Activated naive CD8-positive, alpha-beta T cell treated with anti-CD3 and anti-CD28 coated beads for 36 hours (primary cell): ENCODE results near the gene COL18A1. TPM values are rescaled to one million over a fixed set of nuclear protein-coding genes. Genes with fewer than 3 reads are reported as not detected.
"Not testable (repeated sequence)": the region's sequence is repeated elsewhere in the genome, so short reads cannot be mapped to it uniquely, and the experiment has no call there.

Source experiments
- DNase-seq: peaks from one replicate; pipeline ENCODE4 v3.0.0; 2021
- H3K27ac Mint-ChIP-seq: one replicate; pipeline ENCODE4 v1.8.0; 2022; ENCODE audit warnings: mild to moderate bottlenecking, moderate library complexity, mixed read lengths
- H3K27me3 Mint-ChIP-seq: one replicate; pipeline ENCODE4 v1.8.0; 2022; ENCODE audit warnings: mild to moderate bottlenecking, mixed read lengths
- H3K36me3 Mint-ChIP-seq: one replicate; pipeline ENCODE4 v1.8.0; 2021; ENCODE audit warnings: mild to moderate bottlenecking, mixed read lengths
- H3K4me1 Mint-ChIP-seq: one replicate; pipeline ENCODE4 v1.8.0; 2021; ENCODE audit warnings: mixed read lengths
- H3K4me3 Mint-ChIP-seq: one replicate; pipeline ENCODE4 v1.8.0; 2022; ENCODE audit warnings: mild to moderate bottlenecking, moderate library complexity, mixed read lengths
- H3K9me3 Mint-ChIP-seq: one replicate; pipeline ENCODE4 v1.8.0; 2022; ENCODE audit warnings: mixed read lengths
- total RNA-seq, 2 experiments: library from RNA; stranded (reverse); gene quantifications; one replicate each; pipeline ENCODE4 v1.2.3, GENCODE V29; 2021

The COL18A1 gene
- total RNA-seq, 2 experiments from 2014 or later, result 3.5 to 4.0 TPM

GRCh38 chr21:45430521-45431501 is 25.8 kb downstream of the COL18A1 start:
- H3K9me3 Mint-ChIP-seq, result no peaks in the 10 kb centered on the region
- H3K36me3 Mint-ChIP-seq, result no peaks in the 10 kb centered on the region
- no peaks in the 10 kb centered on the region for H3K4me1 Mint-ChIP-seq
- no peak overlapping the region for H3K4me3 Mint-ChIP-seq
- no peak for DNase-seq
- H3K27me3 Mint-ChIP-seq, result peaks cover 7% of the 10 kb centered on the region
- no peak overlapping the region for H3K27ac Mint-ChIP-seq

DNA sequence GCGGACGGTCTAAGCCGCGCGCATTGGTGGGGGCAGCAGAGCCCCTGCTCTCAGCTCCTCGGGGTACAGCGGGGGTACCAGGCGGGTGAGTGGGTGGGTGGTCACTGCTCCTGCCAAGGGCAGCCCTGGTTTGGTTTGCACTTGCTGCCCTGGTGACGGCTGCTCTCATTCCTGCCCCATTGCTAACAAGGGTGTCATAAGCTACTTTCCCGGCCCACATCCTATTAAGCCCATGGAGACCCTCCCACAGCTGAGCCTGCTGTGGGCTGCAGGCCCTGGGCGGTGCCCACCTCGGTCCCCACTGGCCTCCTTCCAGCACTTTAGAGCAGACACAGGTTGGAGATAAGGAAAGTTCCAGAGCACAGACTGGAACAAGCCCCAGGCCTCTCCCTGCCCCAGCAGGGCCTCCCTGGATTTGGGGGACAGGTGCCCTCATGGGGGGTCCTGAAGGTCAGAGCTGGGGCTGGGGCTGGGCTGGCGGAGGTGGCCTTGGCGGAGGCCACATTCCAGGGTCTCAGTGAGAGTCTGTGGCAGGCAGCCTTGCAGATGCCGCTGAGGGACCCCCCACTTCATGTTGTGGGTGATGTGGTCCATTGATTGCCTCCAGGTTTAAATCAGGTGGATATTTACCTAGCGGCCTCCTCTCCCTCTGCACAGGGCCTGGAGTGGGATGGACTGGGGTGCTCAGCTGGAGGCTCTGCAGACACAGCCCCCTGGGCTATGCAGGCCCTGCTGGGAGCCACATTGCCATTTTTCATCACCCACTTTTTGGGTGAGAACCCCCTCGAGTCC is 27.0 kb downstream of the COL18A1 start:
- H3K27ac Mint-ChIP-seq, result no peak overlapping the region
- H3K4me1 Mint-ChIP-seq, result peaks cover 2% of the 10 kb centered on the region
- DNase-seq, result no peak
- H3K27me3 Mint-ChIP-seq, result peaks cover 7% of the 10 kb centered on the region
- H3K4me3 Mint-ChIP-seq, result no peak overlapping the region
- no peaks in the 10 kb centered on the region for H3K9me3 Mint-ChIP-seq
- H3K36me3 Mint-ChIP-seq, result no peaks in the 10 kb centered on the region

DNA sequence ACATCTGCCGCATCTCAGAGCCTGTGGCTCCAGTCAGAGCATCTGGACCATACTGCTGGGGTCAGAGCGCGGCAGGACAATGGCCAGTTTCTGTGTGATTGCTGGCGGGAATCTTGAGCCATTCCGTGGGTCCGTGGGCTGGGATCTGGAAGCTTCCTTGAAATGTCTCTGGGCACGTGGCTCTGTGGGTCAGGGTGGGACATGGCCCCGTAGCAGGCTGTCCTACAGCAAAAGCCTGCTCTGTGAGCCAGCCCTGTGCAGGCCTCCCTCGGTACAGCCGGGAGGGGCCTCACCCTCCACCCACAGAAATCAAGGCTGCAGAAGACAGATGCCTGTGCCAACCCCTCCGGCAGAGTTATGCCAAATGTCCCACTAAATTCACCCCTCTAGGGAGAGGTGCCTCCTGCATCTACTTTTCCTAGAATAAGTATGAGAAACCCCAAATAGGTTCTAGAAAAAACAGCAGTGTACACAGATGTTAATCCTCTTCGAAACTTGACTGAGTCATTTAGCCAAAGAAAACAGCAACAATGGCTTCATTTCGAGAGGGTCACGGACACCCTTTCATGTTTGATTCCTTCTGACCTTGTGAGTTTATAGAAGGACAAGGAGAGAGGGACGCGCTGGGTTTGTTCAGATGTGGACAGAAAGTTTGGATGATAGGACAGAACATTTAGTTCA is 27.8 kb downstream of the COL18A1 start:
- peaks cover 7% of the 10 kb centered on the region for H3K27me3 Mint-ChIP-seq
- H3K36me3 Mint-ChIP-seq, result no peaks in the 10 kb centered on the region
- no peak overlapping the region for H3K27ac Mint-ChIP-seq
- peaks cover 2% of the 10 kb centered on the region for H3K4me1 Mint-ChIP-seq
- no peak overlapping the region for H3K4me3 Mint-ChIP-seq
- no peaks in the 10 kb centered on the region for H3K9me3 Mint-ChIP-seq
- DNase-seq, result no peak

DNA sequence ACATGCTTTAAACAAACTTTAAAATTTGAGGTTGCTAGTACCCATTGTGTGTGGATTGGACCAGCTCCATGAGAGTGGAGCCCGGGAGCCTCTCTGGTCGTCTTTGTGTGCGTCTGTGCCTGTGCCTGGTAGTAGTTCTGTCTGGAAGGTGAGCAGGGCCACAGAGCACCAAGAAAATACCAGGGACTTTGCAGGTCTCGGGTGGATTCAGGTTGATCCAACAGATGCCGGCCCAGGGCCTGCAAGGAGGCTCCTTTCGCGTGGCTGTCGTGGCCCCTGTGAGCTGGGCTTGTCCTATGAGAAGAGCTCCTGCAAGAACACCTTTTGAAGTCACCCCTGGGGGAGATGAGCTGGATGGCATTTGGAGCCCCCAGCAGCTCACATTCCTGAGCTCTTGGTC is 28.3 kb downstream of the COL18A1 start:
- H3K9me3 Mint-ChIP-seq, result no peaks in the 10 kb centered on the region
- H3K36me3 Mint-ChIP-seq, result no peaks in the 10 kb centered on the region
- H3K27ac Mint-ChIP-seq, result no peak overlapping the region
- peaks cover 7% of the 10 kb centered on the region for H3K27me3 Mint-ChIP-seq
- no peak overlapping the region for H3K4me3 Mint-ChIP-seq
- peaks cover 2% of the 10 kb centered on the region for H3K4me1 Mint-ChIP-seq
- no peak for DNase-seq

GRCh38 chr21:45433911-45434644 is 29.1 kb downstream of the COL18A1 start:
- Mint-ChIP-seq H3K36me3 (no peaks in the 10 kb centered on the region), H3K4me1 (peaks cover 2% of the 10 kb centered on the region), H3K9me3 (no peaks in the 10 kb centered on the region), H3K27me3 (peaks cover 7% of the 10 kb centered on the region), H3K4me3 (no peak overlapping the region), H3K27ac (no peak overlapping the region)
- DNase-seq, result no peak

GRCh38 chr21:45434645-45435217 is 29.8 kb downstream of the COL18A1 start:
- H3K9me3 Mint-ChIP-seq, result no peaks in the 10 kb centered on the region
- DNase-seq, result no peak
- peaks cover 2% of the 10 kb centered on the region for H3K4me1 Mint-ChIP-seq
- H3K36me3 Mint-ChIP-seq, result no peaks in the 10 kb centered on the region
- H3K27me3 Mint-ChIP-seq, result peaks cover 7% of the 10 kb centered on the region
- H3K4me3 Mint-ChIP-seq, result no peak overlapping the region
- no peak overlapping the region for H3K27ac Mint-ChIP-seq

GRCh38 chr21:45435405-45435981 is 30.5 kb downstream of the COL18A1 start:
- Mint-ChIP-seq H3K36me3 (no peaks in the 10 kb centered on the region), H3K4me3 (no peak overlapping the region), H3K27me3 (peaks cover 7% of the 10 kb centered on the region), H3K9me3 (no peaks in the 10 kb centered on the region), H3K27ac (no peak overlapping the region), H3K4me1 (peaks cover 2% of the 10 kb centered on the region)
- no peak for DNase-seq

GRCh38 chr21:45436351-45437065 is 31.5 kb downstream of the COL18A1 start:
- H3K9me3 Mint-ChIP-seq, result no peaks in the 10 kb centered on the region
- no peak for DNase-seq
- H3K36me3 Mint-ChIP-seq, result no peaks in the 10 kb centered on the region
- H3K4me1 Mint-ChIP-seq, result peaks cover 2% of the 10 kb centered on the region
- no peak overlapping the region for H3K27ac Mint-ChIP-seq
- peaks cover 7% of the 10 kb centered on the region for H3K27me3 Mint-ChIP-seq
- H3K4me3 Mint-ChIP-seq, result no peak overlapping the region

GRCh38 chr21:45437844-45438243 is 32.9 kb downstream of the COL18A1 start:
- not testable (repeated sequence) for DNase-seq, H3K27ac Mint-ChIP-seq, H3K36me3 Mint-ChIP-seq, H3K9me3 Mint-ChIP-seq, H3K27me3 Mint-ChIP-seq, H3K4me3 Mint-ChIP-seq, H3K4me1 Mint-ChIP-seq

DNA sequence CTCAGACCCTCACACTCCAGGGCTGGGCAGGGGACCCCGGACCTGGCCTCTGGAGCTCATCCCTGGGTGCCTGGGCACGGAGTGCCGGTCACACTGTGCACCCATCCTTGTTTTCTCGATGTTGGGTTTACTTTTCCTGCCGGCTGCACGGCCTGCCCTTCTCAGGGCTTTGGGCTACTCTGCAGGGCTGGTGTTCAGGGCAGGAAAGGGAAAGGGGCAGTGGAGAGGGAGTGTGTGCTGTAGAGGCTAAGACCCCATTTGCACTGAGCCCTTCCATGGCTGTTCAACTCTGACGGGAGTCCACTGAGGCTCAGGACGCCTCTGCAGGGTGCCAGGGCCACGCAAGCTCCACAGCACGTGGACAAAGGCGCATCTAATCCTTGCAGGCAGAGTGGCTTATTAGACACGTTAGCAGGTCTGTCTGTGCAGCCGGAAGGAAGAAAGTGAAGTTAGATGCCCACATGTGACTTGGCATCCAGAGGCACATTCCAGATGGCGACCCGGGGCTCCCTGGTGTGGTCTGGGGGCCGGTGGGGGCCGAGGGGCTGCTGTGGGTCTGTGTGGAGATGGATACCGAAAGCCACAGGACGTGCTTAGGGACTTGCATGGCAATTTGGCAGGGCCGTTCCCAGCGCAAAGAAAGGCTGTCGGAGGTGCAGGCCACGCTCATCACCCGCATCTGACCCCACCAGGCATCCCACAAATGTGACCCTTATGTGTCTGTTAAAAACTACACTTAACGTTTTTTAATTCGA is 33.6 kb downstream of the COL18A1 start:
- no peaks in the 10 kb centered on the region for H3K9me3 Mint-ChIP-seq
- DNase-seq, result no peak
- H3K4me3 Mint-ChIP-seq, result peak overlapping the region; percentile 55
- H3K27ac Mint-ChIP-seq, result no peak overlapping the region
- H3K36me3 Mint-ChIP-seq, result no peaks in the 10 kb centered on the region
- peaks cover 2% of the 10 kb centered on the region for H3K4me1 Mint-ChIP-seq
- peaks cover 7% of the 10 kb centered on the region for H3K27me3 Mint-ChIP-seq

DNA sequence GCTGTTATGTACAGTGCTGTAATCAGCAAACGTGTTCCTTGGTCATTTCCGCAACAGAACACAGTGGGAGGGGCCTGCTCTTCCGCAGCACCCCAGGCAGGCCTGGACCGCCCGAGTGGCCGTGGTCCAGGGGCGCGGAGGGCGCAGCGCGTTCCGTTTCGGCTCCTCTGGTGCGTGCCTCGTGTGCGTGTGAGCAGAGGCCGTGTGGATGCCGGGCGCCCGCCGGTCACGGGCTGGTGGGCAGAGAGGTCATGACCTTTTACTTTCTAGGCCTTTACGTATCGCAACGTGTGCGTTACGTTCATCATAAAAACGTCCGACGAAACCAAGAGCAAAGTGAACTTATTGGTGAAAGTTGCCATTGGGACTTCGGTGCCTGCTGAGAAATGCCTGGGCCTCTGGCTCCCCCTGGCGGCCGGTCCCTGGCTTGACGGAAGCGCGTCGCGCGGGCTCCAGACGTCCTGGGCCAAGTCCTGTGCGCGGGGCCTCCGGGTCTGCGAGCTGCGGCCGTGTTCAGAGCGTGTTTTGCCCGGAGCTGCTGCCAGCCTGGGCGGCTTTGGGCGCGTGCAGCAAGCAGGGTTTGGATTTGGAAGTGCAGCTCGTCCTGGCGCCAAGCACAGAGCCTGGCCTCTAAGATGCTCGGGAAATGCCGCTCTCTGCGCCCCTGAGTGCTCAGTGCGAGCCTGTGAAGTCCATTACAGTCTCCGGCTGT is 34.4 kb downstream of the COL18A1 start:
- H3K27ac Mint-ChIP-seq, result peak overlapping the region; percentile 45
- DNase-seq, result peak; percentile 82
- peak overlapping the region; percentile 55 for H3K4me3 Mint-ChIP-seq
- peaks cover 10% of the 10 kb centered on the region for H3K27me3 Mint-ChIP-seq
- H3K9me3 Mint-ChIP-seq, result no peaks in the 10 kb centered on the region
- peaks cover 2% of the 10 kb centered on the region for H3K4me1 Mint-ChIP-seq
- no peaks in the 10 kb centered on the region for H3K36me3 Mint-ChIP-seq

- Mint-ChIP-seq H3K4me1 (peaks cover 2% of the 10 kb centered on the region), H3K4me3 (no peak overlapping the region), H3K27ac (no peak overlapping the region), H3K36me3 (no peaks in the 10 kb centered on the region), H3K9me3 (no peaks in the 10 kb centered on the region), H3K27me3 (peaks cover 7% of the 10 kb centered on the region)
- DNase-seq, result no peak
Observed at GRCh38 chr21:45439901-45440461, 35.0 kb downstream of the COL18A1 start.
